ENCODE data around the gene UBTF. TPM values are rescaled to one million over a fixed set of nuclear protein-coding genes. Genes with fewer than 3 reads are reported as not detected.

Gene UBTF
- total and polyA plus RNA-seq, 9 of the 15 experiments (the other 6 are each of a cell fraction or from before 2014, with no cell fraction given) = 1.2 to 113 (median 83.6) TPM

DNA sequence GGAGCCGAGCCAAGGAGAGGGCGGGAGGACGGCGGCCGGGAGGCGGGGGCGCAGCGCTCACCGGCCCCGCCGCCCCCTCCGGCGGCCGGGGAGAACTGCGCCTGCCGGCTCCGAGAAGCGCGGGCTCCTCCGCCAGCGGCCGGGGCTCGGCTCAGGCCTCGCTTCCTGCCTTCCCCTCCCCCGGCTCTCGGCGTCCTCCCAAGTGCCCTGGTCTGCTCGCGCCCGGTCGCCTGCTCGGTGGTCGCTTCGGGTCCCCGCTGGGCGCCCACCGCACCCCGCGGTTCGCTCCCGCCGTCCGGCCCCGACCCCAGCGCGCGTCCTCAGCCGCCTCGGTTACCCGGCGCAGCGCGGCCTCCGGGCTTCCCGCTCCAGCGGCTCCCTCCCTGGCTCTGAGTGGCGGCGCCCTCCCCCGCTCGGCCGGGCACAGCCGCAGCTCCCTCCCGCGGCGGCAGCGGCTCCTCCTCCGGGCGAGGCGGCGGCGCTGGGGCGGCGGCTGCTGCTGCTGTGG lies 313 bp downstream of the UBTF start (continued):
- TF ChIP-seq, protein P1, sequence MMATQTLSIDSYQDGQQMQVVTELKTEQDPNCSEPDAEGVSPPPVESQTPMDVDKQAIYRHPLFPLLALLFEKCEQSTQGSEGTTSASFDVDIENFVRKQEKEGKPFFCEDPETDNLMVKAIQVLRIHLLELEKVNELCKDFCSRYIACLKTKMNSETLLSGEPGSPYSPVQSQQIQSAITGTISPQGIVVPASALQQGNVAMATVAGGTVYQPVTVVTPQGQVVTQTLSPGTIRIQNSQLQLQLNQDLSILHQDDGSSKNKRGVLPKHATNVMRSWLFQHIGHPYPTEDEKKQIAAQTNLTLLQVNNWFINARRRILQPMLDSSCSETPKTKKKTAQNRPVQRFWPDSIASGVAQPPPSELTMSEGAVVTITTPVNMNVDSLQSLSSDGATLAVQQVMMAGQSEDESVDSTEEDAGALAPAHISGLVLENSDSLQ (IDR thresholded peaks at IDR 0.05) = no peak
- no peak for TF ChIP-seq ZNF224 (CRISPR knock-in tag; IDR thresholded peaks at IDR 0.05)
- no peak for TF ChIP-seq NCOA6 (IDR thresholded peaks at IDR 0.05)
- TF ChIP-seq TCF7L2 (IDR thresholded peaks at IDR 0.05; ENCODE audit: low read depth, low read length) = no peak
- TF ChIP-seq, protein P2, sequence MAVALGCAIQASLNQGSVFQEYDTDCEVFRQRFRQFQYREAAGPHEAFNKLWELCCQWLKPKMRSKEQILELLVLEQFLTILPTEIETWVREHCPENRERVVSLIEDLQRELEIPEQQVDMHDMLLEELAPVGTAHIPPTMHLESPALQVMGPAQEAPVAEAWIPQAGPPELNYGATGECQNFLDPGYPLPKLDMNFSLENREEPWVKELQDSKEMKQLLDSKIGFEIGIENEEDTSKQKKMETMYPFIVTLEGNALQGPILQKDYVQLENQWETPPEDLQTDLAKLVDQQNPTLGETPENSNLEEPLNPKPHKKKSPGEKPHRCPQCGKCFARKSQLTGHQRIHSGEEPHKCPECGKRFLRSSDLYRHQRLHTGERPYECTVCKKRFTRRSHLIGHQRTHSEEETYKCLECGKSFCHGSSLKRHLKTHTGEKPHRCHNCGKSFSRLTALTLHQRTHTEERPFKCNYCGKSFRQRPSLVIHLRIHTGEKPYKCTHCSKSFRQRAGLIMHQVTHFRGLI (CRISPR knock-in tag; IDR thresholded peaks at IDR 0.05) = no peak
- TF ChIP-seq ZNF282 (CRISPR knock-in tag; IDR thresholded peaks at IDR 0.05) = 0 out of 2 replicates have a peak, but pooled peaks have one; percentile 31
- no peak for TF ChIP-seq BDP1 (IDR thresholded peaks at IDR 0.05; ENCODE audit: insufficient read depth, insufficient read length)
- TF ChIP-seq TFAM (CRISPR knock-in tag; conservative IDR thresholded peaks at IDR 0.05) = no peak
- TF ChIP-seq, protein P3, sequence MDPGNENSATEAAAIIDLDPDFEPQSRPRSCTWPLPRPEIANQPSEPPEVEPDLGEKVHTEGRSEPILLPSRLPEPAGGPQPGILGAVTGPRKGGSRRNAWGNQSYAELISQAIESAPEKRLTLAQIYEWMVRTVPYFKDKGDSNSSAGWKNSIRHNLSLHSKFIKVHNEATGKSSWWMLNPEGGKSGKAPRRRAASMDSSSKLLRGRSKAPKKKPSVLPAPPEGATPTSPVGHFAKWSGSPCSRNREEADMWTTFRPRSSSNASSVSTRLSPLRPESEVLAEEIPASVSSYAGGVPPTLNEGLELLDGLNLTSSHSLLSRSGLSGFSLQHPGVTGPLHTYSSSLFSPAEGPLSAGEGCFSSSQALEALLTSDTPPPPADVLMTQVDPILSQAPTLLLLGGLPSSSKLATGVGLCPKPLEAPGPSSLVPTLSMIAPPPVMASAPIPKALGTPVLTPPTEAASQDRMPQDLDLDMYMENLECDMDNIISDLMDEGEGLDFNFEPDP (CRISPR knock-in tag; IDR thresholded peaks at IDR 0.05) = no peak
- no peak for TF ChIP-seq ZNF507 (tag; conservative IDR thresholded peaks at IDR 0.05)
- TF ChIP-seq, protein P4, sequence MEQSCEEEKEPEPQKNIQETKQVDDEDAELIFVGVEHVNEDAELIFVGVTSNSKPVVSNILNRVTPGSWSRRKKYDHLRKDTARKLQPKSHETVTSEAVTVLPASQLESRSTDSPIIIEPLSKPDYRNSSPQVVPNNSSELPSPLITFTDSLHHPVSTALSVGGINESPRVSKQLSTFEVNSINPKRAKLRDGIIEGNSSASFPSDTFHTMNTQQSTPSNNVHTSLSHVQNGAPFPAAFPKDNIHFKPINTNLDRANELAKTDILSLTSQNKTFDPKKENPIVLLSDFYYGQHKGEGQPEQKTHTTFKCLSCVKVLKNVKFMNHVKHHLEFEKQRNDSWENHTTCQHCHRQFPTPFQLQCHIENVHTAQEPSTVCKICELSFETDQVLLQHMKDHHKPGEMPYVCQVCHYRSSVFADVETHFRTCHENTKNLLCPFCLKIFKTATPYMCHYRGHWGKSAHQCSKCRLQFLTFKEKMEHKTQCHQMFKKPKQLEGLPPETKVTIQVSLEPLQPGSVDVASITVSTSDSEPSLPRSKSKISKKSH (CRISPR knock-in tag; IDR thresholded peaks at IDR 0.05) = no peak
- TF ChIP-seq L3MBTL2 (IDR thresholded peaks at IDR 0.05) = peak; percentile 55; the same call in 1 of the 2 replicates
- TF ChIP-seq, protein P5, sequence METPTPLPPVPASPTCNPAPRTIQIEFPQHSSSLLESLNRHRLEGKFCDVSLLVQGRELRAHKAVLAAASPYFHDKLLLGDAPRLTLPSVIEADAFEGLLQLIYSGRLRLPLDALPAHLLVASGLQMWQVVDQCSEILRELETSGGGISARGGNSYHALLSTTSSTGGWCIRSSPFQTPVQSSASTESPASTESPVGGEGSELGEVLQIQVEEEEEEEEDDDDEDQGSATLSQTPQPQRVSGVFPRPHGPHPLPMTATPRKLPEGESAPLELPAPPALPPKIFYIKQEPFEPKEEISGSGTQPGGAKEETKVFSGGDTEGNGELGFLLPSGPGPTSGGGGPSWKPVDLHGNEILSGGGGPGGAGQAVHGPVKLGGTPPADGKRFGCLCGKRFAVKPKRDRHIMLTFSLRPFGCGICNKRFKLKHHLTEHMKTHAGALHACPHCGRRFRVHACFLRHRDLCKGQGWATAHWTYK (CRISPR knock-in tag; IDR thresholded peaks at IDR 0.05) = 0 out of 2 replicates have a peak, but pooled peaks have one; percentile 62
- TF ChIP-seq, protein P6, sequence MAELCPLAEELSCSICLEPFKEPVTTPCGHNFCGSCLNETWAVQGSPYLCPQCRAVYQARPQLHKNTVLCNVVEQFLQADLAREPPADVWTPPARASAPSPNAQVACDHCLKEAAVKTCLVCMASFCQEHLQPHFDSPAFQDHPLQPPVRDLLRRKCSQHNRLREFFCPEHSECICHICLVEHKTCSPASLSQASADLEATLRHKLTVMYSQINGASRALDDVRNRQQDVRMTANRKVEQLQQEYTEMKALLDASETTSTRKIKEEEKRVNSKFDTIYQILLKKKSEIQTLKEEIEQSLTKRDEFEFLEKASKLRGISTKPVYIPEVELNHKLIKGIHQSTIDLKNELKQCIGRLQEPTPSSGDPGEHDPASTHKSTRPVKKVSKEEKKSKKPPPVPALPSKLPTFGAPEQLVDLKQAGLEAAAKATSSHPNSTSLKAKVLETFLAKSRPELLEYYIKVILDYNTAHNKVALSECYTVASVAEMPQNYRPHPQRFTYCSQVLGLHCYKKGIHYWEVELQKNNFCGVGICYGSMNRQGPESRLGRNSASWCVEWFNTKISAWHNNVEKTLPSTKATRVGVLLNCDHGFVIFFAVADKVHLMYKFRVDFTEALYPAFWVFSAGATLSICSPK (IDR thresholded peaks at IDR 0.05; ENCODE audit: borderline replicate concordance) = no peak
- TF ChIP-seq SIN3A (IDR thresholded peaks at IDR 0.05; ENCODE audit: borderline replicate concordance in 2 of 2, control insufficient read depth in 1 of 2, low read depth in 2 of 2, low read length in 2 of 2) = 0 out of 4 replicates have a peak, but pooled peaks of 1 of the 2 experiments have one; percentile 37
- TF ChIP-seq SMAD4 (CRISPR knock-in tag; conservative IDR thresholded peaks at IDR 0.05) = peak; percentile 90
- peak; percentile 73 for TF ChIP-seq MTA3 (IDR thresholded peaks at IDR 0.05; ENCODE audit: borderline replicate concordance)
- TF ChIP-seq CBX5 (IDR thresholded peaks at IDR 0.05; ENCODE audit: borderline replicate concordance, low read depth) = no peak
- no peak for TF ChIP-seq NCOA4 (IDR thresholded peaks at IDR 0.05; ENCODE audit: partially characterized antibody)

Measured in K562 (cell line).